B cell (primary cell): Measurements from ENCODE around the gene LSS. TPM values are rescaled to one million over a fixed set of nuclear protein-coding genes. Genes with fewer than 3 reads are reported as not detected.

Source experiments
- ATAC-seq: fragments of 200-7000 bp; cut with Tn5 transposase; one replicate; pipeline ENCODE4 v1.10.0; 2021; ENCODE audit warnings: low read depth, mild to moderate bottlenecking, moderate number of reproducible peaks, moderate library complexity
- CTCF ChIA-PET: fragments of 350-600 bp; sonication (Branson Sonifier 250); formaldehyde crosslinking; loops from one replicate; lab custom pipeline; 2021; ENCODE audit warnings: antibody characterized with exemption, inconsistent platforms; lab: Charles Lee
- POLR2A ChIA-PET: fragments of 350-600 bp; sonication (Branson Sonifier 250); formaldehyde crosslinking; loops from one replicate; lab custom pipeline; 2021; ENCODE audit warnings: antibody characterized with exemption; lab: Charles Lee
- DNase-seq: peaks from one replicate; pipeline ENCODE4 v3.0.0; 2013
- H2AFZ ChIP-seq: 2 replicates; pipeline ENCODE4 v1.6.1; 2012; ENCODE audit warnings: mild to moderate bottlenecking, low read depth, low read length; ENCODE audit not compliant: insufficient read depth, poor library complexity, severe bottlenecking
- H3K27ac ChIP-seq, 2 donors: 1 replicate in 1 of 2; 2 replicates in 1 of 2; pipeline ENCODE4 v1.5.1; 2012 to 2013; ENCODE audit warnings: low read length in 2 of 2, mild to moderate bottlenecking in 2 of 2, moderate library complexity in 1 of 2
- H3K27me3 ChIP-seq, 4 experiments: fragments of 200-600 bp in 1 of 4; sonication (generic) in 1 of 4; replicated peaks in 1 of 4; 1 replicate in 2 of 4; 2 replicates in 2 of 4; pipeline versions ENCODE4 v1.6.1 to v1.7.0; 2013 to 2016; ENCODE audit warnings: low read length in 3 of 4, mild to moderate bottlenecking in 2 of 4, mixed read lengths in 1 of 4, moderate library complexity in 1 of 4; ENCODE audit not compliant: insufficient read depth in 4 of 4, control insufficient read depth in 3 of 4; ENCODE audit errors: control extremely low read depth in 1 of 4
- H3K36me3 ChIP-seq, 2 experiments: replicated peaks in 1 of 2; 1 replicate in 1 of 2; 2 replicates in 1 of 2; pipeline versions ENCODE4 v1.6.1 to v1.7.1; 2013; ENCODE audit warnings: low read length in 1 of 2; ENCODE audit not compliant: insufficient read depth in 2 of 2, control insufficient read depth in 1 of 2; ENCODE audit errors: control extremely low read depth in 1 of 2, extremely low read depth in 1 of 2
- H3K4me1 ChIP-seq, 2 donors: fragments of 200-600 bp in 1 of 2; sonication (generic) in 1 of 2; 1 replicate in 1 of 2; 2 replicates in 1 of 2; pipeline versions ENCODE4 v1.5.1 to v1.6.1; 2013 to 2017; ENCODE audit warnings: low read length in 2 of 2; ENCODE audit not compliant: control insufficient read depth in 2 of 2, insufficient read depth in 2 of 2
- H3K4me2 ChIP-seq: replicated peaks from 2 replicates; pipeline ENCODE3; 2012; ENCODE audit warnings: mild to moderate bottlenecking, low read depth, low read length; ENCODE audit not compliant: poor library complexity, severe bottlenecking
- H3K4me3 ChIP-seq, 5 experiments: fragments of 200-600 bp in 1 of 5; sonication (generic) in 1 of 5; 1 replicate in 3 of 5; 2 replicates in 2 of 5; pipeline versions ENCODE4 v1.5.1 to v1.7.0; 2011 to 2016; ENCODE audit warnings: low read length in 4 of 5, mild to moderate bottlenecking in 4 of 5, low read depth in 2 of 5, control low read depth in 1 of 5, moderate library complexity in 1 of 5; ENCODE audit not compliant: insufficient read depth in 1 of 5; ENCODE audit errors: control extremely low read depth in 1 of 5, extremely low read depth in 1 of 5
- H3K79me2 ChIP-seq: fragments of 200-600 bp; sonication (generic); one replicate; pipeline ENCODE4 v1.6.0; 2016; ENCODE audit warnings: low read length; ENCODE audit not compliant: control insufficient read depth, insufficient read depth
- H3K9ac ChIP-seq: fragments of 200-600 bp; sonication (generic); 2 replicates; pipeline ENCODE4 v1.6.1; 2017; ENCODE audit warnings: mild to moderate bottlenecking, low read length, moderate library complexity
- H3K9me3 ChIP-seq, 3 donors: one replicate each; pipeline versions ENCODE4 v1.6.1 to v1.7.1; 2013; ENCODE audit warnings: low read length in 2 of 3; ENCODE audit not compliant: control insufficient read depth in 2 of 3, insufficient read depth in 1 of 3; ENCODE audit errors: control extremely low read depth in 1 of 3
- H4K20me1 ChIP-seq: 2 replicates; pipeline ENCODE4 v1.6.0; 2012; ENCODE audit warnings: mild to moderate bottlenecking, low read length; ENCODE audit not compliant: insufficient read depth, control insufficient read depth, poor library complexity, severe bottlenecking
- H3K27ac Mint-ChIP-seq: one replicate; pipeline ENCODE4 v1.8.0; 2021; ENCODE audit warnings: mixed read lengths
- H3K27me3 Mint-ChIP-seq: one replicate; pipeline ENCODE4 v1.8.0; 2021; ENCODE audit warnings: mixed read lengths
- H3K4me1 Mint-ChIP-seq: one replicate; pipeline ENCODE4 v1.8.0; 2021; ENCODE audit warnings: mixed read lengths
- H3K4me3 Mint-ChIP-seq: one replicate; pipeline ENCODE4 v1.8.0; 2021; ENCODE audit warnings: mixed read lengths
- H3K9me3 Mint-ChIP-seq: one replicate; pipeline ENCODE4 v1.8.0; 2022; ENCODE audit warnings: mixed read lengths; ENCODE audit not compliant: insufficient read depth
- CTCF ChIP-seq: fragments of 200-600 bp; IDR thresholded peaks from one replicate; pipeline ENCODE4 v1.8.0; 2022; ENCODE audit warnings: antibody characterized with exemption, mild to moderate bottlenecking
- EZH2 ChIP-seq: IDR thresholded peaks from 2 replicates; pipeline ENCODE4 v1.6.1; 2012; ENCODE audit warnings: borderline replicate concordance, low read depth, mild to moderate bottlenecking, moderate library complexity, low read length; ENCODE audit not compliant: insufficient read depth, poor library complexity, severe bottlenecking
- WGBS: methylation state at CpG from one replicate; pipeline ENCODE4 v1.1.5; 2013; ENCODE audit warnings: missing lambda C conversion rate; ENCODE audit not compliant: insufficient coverage; 5-methylcytosine and 5-hydroxymethylcytosine counted together
- intact Hi-C: fragments of 100-400 bp; cut with micrococcal nuclease; formaldehyde crosslinking; loops from one replicate; pipeline ENCODE4 v1.10.0; 2022
- polyA plus RNA-seq: library from polyadenylated mRNA; depleted of rRNA; stranded (reverse); fragments of >200 nt; gene quantifications from 2 replicates; pipeline ENCODE4 v1.2.3, GENCODE V29; 2012
- total RNA-seq, 2 donors: library from RNA; stranded (reverse); fragments of 120-200 nt in 1 of 2; gene quantifications; 1 replicate in 1 of 2; 2 replicates in 1 of 2; pipeline versions ENCODE4 v1.2.3 to v1.2.4, GENCODE V29; 2013 to 2022

Gene LSS
- total and polyA plus RNA-seq, 2 donors (not counting 1 experiment from before 2014, with no cell fraction given): 30.2 to 58.1 TPM

DNA sequence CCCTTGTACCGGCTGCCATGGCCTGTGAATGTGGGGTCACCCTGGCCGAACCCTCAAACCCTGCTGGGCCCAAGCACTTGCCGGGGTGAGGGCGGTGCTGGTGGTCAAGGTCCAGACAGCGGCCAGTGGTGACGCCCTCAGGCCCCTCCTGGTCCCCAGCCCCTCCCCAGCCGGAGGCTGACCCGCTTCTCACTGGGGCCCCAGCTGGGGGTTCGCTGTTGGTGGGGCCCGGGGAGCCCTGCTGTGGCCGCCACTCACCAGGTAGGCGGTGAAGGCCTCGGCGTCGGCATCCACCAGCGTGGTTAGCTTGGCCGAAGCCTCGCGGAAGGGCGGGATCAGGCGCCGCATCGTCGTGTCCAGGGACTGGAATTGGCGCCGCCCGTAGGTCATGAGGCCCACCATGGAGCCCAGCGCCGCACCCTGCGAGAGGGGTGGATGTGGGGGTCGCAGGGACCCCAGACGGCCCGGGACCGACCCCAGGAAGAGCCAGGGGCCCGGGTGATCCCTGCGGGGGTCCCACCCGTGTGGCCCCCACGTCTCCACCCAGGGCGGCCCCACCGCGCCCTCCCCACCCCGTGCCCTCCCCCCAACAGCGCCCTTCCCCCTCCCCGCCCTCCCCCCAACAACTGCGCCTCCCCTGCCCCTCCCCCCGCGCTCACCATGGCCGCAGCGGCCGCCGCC lies 83.3 kb downstream of the LSS start:
- Histone ChIP-seq H3K27me3 (no peaks in the 10 kb centered on the region), H3K9ac (no peak overlapping the region), H3K4me1 (peaks cover 0 to 5% of the 10 kb centered on the region in 2 donors), H3K36me3 (no peaks in the 10 kb centered on the region), H3K27ac (no peak overlapping the region), H3K4me2 (no peak overlapping the region), H2AFZ (no peak overlapping the region), H3K4me3 (no peak overlapping the region), H3K9me3 (peaks cover 0 to 9% (median 0%) of the 10 kb centered on the region in 3 donors), H4K20me1 (no peaks in the 10 kb centered on the region), H3K79me2 (no peaks in the 10 kb centered on the region)
- WGBS: 98% methylated on average over 31 of the region's 51 CpGs
- Mint-ChIP-seq H3K4me1 (peaks cover 8% of the 10 kb centered on the region), H3K27me3 (no peaks in the 10 kb centered on the region), H3K27ac (no peak overlapping the region), H3K9me3 (no peaks in the 10 kb centered on the region), H3K4me3 (no peak overlapping the region)
- no peak for TF ChIP-seq EZH2
- TF ChIP-seq CTCF: no peak
- POLR2A ChIA-PET: no interaction called here
- ATAC-seq: no peak
- intact Hi-C loops: no loop called here
- DNase-seq: no peak
- CTCF ChIA-PET: no interaction called here

GRCh38 chr21:46144464-46145070 lies 84.0 kb downstream of the LSS start:
- Histone ChIP-seq H3K36me3 (no peaks in the 10 kb centered on the region), H3K27me3 (no peaks in the 10 kb centered on the region), H3K9ac (no peak overlapping the region), H3K9me3 (peaks cover 0 to 9% (median 0%) of the 10 kb centered on the region in 3 donors), H2AFZ (no peak overlapping the region), H3K79me2 (no peaks in the 10 kb centered on the region), H3K4me1 (peaks cover 0 to 5% of the 10 kb centered on the region in 2 donors), H3K4me3 (no peak overlapping the region), H3K4me2 (no peak overlapping the region), H3K27ac (no peak overlapping the region), H4K20me1 (no peaks in the 10 kb centered on the region)
- ATAC-seq: no peak
- no peak for DNase-seq
- Mint-ChIP-seq H3K4me3 (peak overlapping the region; percentile 26), H3K27me3 (no peaks in the 10 kb centered on the region), H3K27ac (peak overlapping the region; percentile 59), H3K4me1 (peaks cover 8% of the 10 kb centered on the region), H3K9me3 (no peaks in the 10 kb centered on the region)
- ChIA-PET CTCF (interaction anchor here (0.8 to 2.8 kb wide), 6 partner anchors 14 to 492 kb away, joined by 3 to 17 read pairs (median 4); partner anchors contain the start of genes MCM3AP and YBEY), POLR2A (no interaction called here)
- intact Hi-C loops: no loop called here
- WGBS: 66% methylated on average over 3 of the region's 4 CpGs
- TF ChIP-seq EZH2 (no peak), CTCF (no peak)
